ENCODE measurements around the gene ERC1.

Gene ERC1

GRCh38 chr12:1539135-1539534 lies 548.1 kb downstream of the ERC1 start:
- no peak overlapping the region for H3K4me3 ChIP-seq (ENCODE audit: low read depth in 1 of 2, low read length in 1 of 2)
- H3K4me1 ChIP-seq (ENCODE audit: control insufficient read depth in 1 of 2, insufficient read depth in 1 of 2, low read depth in 1 of 2, low read length in 1 of 2): peaks cover 0 to under 1% of the 10 kb centered on the region in 2 experiments
- TF ChIP-seq CTCF (IDR thresholded peaks at IDR 0.05): no peak
- no peaks in the 10 kb centered on the region for H3K9me3 ChIP-seq
- H3K27me3 ChIP-seq: peaks cover 97% of the 10 kb centered on the region
- no peaks in the 10 kb centered on the region for H3K36me3 ChIP-seq
- H3K27ac ChIP-seq: no peak overlapping the region

DNA sequence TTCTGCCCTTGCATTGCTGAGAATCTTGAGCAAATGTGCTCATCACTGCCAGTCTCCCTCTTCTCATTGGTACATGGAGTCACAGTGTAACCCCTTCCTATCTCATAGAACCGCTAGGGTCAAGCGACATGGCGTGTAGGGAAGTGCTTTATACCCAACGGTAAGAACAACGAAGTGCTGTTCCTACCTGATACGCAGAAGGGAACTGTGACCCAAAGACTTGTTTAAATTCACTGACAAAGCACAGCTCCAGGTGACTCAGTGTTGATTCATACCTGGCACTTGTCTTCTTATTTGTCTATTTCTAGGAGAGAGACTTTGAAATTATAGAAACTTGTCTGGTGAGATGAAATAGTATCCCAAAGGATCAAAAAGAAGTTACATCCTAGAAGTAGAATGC lies 549.7 kb downstream of the ERC1 start:
- H3K9me3 ChIP-seq: no peaks in the 10 kb centered on the region
- no peak overlapping the region for H3K4me3 ChIP-seq (ENCODE audit: low read depth in 1 of 2, low read length in 1 of 2)
- no peaks in the 10 kb centered on the region for H3K36me3 ChIP-seq
- H3K4me1 ChIP-seq (ENCODE audit: control insufficient read depth in 1 of 2, insufficient read depth in 1 of 2, low read depth in 1 of 2, low read length in 1 of 2): no peaks in the 10 kb centered on the region
- no peak for TF ChIP-seq CTCF (IDR thresholded peaks at IDR 0.05)
- H3K27me3 ChIP-seq: peaks cover 82% of the 10 kb centered on the region
- no peak overlapping the region for H3K27ac ChIP-seq

GRCh38 chr12:1542599-1542998 lies 551.6 kb downstream of the ERC1 start:
- TF ChIP-seq CTCF (IDR thresholded peaks at IDR 0.05): no peak
- H3K4me3 ChIP-seq (ENCODE audit: low read depth in 1 of 2, low read length in 1 of 2): no peak overlapping the region
- no peaks in the 10 kb centered on the region for H3K9me3 ChIP-seq
- H3K36me3 ChIP-seq: no peaks in the 10 kb centered on the region
- H3K27ac ChIP-seq: no peak overlapping the region
- no peaks in the 10 kb centered on the region for H3K4me1 ChIP-seq (ENCODE audit: control insufficient read depth in 1 of 2, insufficient read depth in 1 of 2, low read depth in 1 of 2, low read length in 1 of 2)
- H3K27me3 ChIP-seq: peaks cover 72% of the 10 kb centered on the region

DNA sequence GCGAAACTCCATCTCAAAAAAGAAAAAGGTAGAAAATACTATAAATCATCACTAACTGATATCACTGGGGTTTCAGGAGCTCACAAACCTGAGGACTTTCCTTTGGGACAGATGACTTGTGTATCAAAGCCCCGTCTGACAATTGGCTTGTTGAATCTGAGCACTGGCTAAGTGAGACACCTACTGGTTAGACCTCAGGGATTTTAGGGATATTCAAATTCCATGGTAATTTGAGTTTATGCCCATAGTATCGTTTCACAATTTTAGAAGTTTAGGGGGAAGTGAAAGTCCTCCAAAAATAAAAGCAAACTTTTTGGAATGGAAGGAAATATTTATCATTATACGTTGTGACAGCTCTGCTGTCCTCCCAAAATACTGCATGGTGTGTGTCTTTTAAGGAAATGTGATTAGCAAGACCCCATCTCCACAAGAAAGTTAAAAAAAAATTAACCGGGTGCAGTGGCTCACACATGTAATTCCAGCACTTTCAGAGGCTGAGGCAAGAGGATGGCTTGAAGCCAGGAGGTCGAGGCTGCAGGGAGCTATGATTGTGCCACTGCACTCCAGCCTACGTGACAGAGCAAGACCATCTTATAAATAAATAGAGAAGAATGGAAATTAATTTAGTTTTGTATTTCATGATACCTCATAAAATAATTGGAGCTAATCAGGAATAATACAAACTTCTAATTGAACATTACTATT lies 554.1 kb downstream of the ERC1 start:
- Histone ChIP-seq H3K36me3 (no peaks in the 10 kb centered on the region), H3K9me3 (no peaks in the 10 kb centered on the region), H3K4me3 (ENCODE audit: low read depth in 1 of 2, low read length in 1 of 2) (no peak overlapping the region), H3K4me1 (ENCODE audit: control insufficient read depth in 1 of 2, insufficient read depth in 1 of 2, low read depth in 1 of 2, low read length in 1 of 2) (no peaks in the 10 kb centered on the region), H3K27ac (no peak overlapping the region), H3K27me3 (peaks cover 47% of the 10 kb centered on the region)
- no peak for TF ChIP-seq CTCF (IDR thresholded peaks at IDR 0.05)
